ENCODE data around the gene UBR1.
A peak's percentile ranks its signal among the peaks of the same experiment; 100 is the strongest.
"Not testable (repeated sequence)": the region's sequence is repeated elsewhere in the genome, so short reads cannot be mapped to it uniquely, and the experiment has no call there.

UBR1 gene

GRCh38 chr15:43105778-43106485 is at the start of gene UBR1:
Gene UBR1, minus strand, starts transcription at chr15:43106038. Its CDS starts 16 bp downstream, at chr15:43106022.
- peak; percentile 82 for DNase-seq (ENCODE audit: low read depth)

- DNase-seq (ENCODE audit: low read depth), result no peak
Observed at GRCh38 chr15:43153269-43153668, 47.4 kb upstream of the UBR1 start.

- no peak for DNase-seq (ENCODE audit: low read depth)
Observed at GRCh38 chr15:43151688-43152087, 45.9 kb upstream of the UBR1 start.

- no peak for DNase-seq (ENCODE audit: low read depth)
Observed at GRCh38 chr15:43150191-43150929, 44.5 kb upstream of the UBR1 start.

GRCh38 chr15:43146184-43146583 is 40.3 kb upstream of the UBR1 start:
- DNase-seq (ENCODE audit: low read depth), result no peak

- no peak for DNase-seq (ENCODE audit: low read depth)
Observed at GRCh38 chr15:43144512-43144911, 38.7 kb upstream of the UBR1 start.

- no peak for DNase-seq (ENCODE audit: low read depth)
Observed at GRCh38 chr15:43143203-43143941, 37.5 kb upstream of the UBR1 start.

- DNase-seq (ENCODE audit: low read depth), result no peak
Observed at GRCh38 chr15:43135351-43135750, 29.5 kb upstream of the UBR1 start.

- no peak for DNase-seq (ENCODE audit: low read depth)
Observed at GRCh38 chr15:43134157-43134635, 28.4 kb upstream of the UBR1 start.

GRCh38 chr15:43133430-43134156 is 27.8 kb upstream of the UBR1 start, which contains the start of gene TMEM62:
Gene TMEM62, plus strand, starts transcription at chr15:43133586. Its CDS starts 217 bp downstream, at chr15:43133803.
- peak; percentile 39 for DNase-seq (ENCODE audit: low read depth)

GRCh38 chr15:43132830-43133429 is 27.1 kb upstream of the UBR1 start:
- DNase-seq (ENCODE audit: low read depth), result no peak

GRCh38 chr15:43128980-43129335 is 23.1 kb upstream of the UBR1 start:
- no peak for DNase-seq (ENCODE audit: low read depth)

- DNase-seq (ENCODE audit: low read depth), result not testable (repeated sequence)
Observed at GRCh38 chr15:43128174-43128979, 22.5 kb upstream of the UBR1 start.

GRCh38 chr15:43127752-43128151 is 21.9 kb upstream of the UBR1 start:
- DNase-seq (ENCODE audit: low read depth), result no peak

GRCh38 chr15:43126356-43126755 is 20.5 kb upstream of the UBR1 start:
- no peak for DNase-seq (ENCODE audit: low read depth)

- DNase-seq (ENCODE audit: low read depth), result no peak
Observed at GRCh38 chr15:43125100-43125661, 19.3 kb upstream of the UBR1 start.

- DNase-seq (ENCODE audit: low read depth), result no peak
Observed at GRCh38 chr15:43121863-43122262, 16.0 kb upstream of the UBR1 start.

GRCh38 chr15:43118829-43119228 is 13.0 kb upstream of the UBR1 start:
- no peak for DNase-seq (ENCODE audit: low read depth)

GRCh38 chr15:43118286-43118685 is 12.4 kb upstream of the UBR1 start:
- no peak for DNase-seq (ENCODE audit: low read depth)

GRCh38 chr15:43111354-43111753 is 5.5 kb upstream of the UBR1 start:
- DNase-seq (ENCODE audit: low read depth), result no peak

All from stimulated activated CD8-positive, alpha-beta memory T cell treated with anti-CD3 and anti-CD28 coated beads, Interleukin-12 subunit alpha, Interleukin-12 subunit beta, amount 100 ng/mL, for 4 hours (primary cell).